PC-9 (cell line): ENCODE results near the gene CNTFR. TPM values are rescaled to one million over a fixed set of nuclear protein-coding genes. Genes with fewer than 3 reads are reported as not detected.

ENCODE experiments used
- BruUV-seq: library from RNA; stranded (reverse); fragments of 400-500 nt; replicated peaks from 2 replicates; lab custom pipeline; 2021; lab: Mats Ljungman, UMichigan
- CTCF ChIA-PET: fragments of 300-600 bp; sonication (Branson Sonifier 250); formaldehyde crosslinking; loops from one replicate; lab custom pipeline; 2022; ENCODE audit warnings: antibody characterized with exemption; lab: Charles Lee
- POLR2A ChIA-PET: fragments of 300-600 bp; sonication (Branson Sonifier 250); formaldehyde crosslinking; loops from one replicate; lab custom pipeline; 2022; ENCODE audit warnings: antibody characterized with exemption; ENCODE audit not compliant: unreplicated experiment; lab: Charles Lee
- DNase-seq, 2 experiments: peaks; one replicate each; pipeline versions ENCODE4 v3.0.0 to v3.0.0-alpha.2; 2015 to 2022; ENCODE audit warnings: mixed read lengths in 1 of 2
- H2AFZ ChIP-seq: fragments of 200-600 bp; sonication (generic); 2 replicates; pipeline ENCODE4 v1.8.1; 2017; ENCODE audit warnings: antibody characterized with exemption
- H3F3A ChIP-seq: fragments of 200-600 bp; sonication (generic); 2 replicates; pipeline ENCODE4 v1.8.1; 2017; ENCODE audit warnings: antibody characterized with exemption, mild to moderate bottlenecking, low read depth; ENCODE audit not compliant: insufficient read depth
- H3K27ac ChIP-seq: fragments of 200-600 bp; sonication (generic); 2 replicates; pipeline ENCODE4 v1.6.1; 2016; ENCODE audit warnings: mixed run types
- H3K27me3 ChIP-seq: fragments of 200-600 bp; sonication (generic); 2 replicates; pipeline ENCODE4 v1.6.1; 2016; ENCODE audit warnings: low read depth, mixed run types; ENCODE audit not compliant: insufficient read depth
- H3K36me3 ChIP-seq: fragments of 200-600 bp; sonication (generic); 2 replicates; pipeline ENCODE4 v1.6.1; 2016; ENCODE audit warnings: low read depth, mixed run types
- H3K4me1 ChIP-seq: fragments of 200-600 bp; sonication (generic); replicated peaks from 2 replicates; pipeline ENCODE4 v1.6.1; 2016; ENCODE audit warnings: mixed run types; ENCODE audit not compliant: insufficient read depth
- H3K4me2 ChIP-seq: fragments of 200-600 bp; sonication (generic); 2 replicates; pipeline ENCODE4 v1.6.1; 2017; ENCODE audit warnings: mixed run types
- H3K4me3 ChIP-seq: fragments of 200-600 bp; sonication (generic); 2 replicates; pipeline ENCODE4 v1.6.1; 2016; ENCODE audit warnings: mixed run types
- H3K79me2 ChIP-seq: fragments of 200-600 bp; sonication (generic); 2 replicates; pipeline ENCODE4 v1.6.1; 2017; ENCODE audit warnings: low read depth, mixed run types
- H3K9me2 ChIP-seq: fragments of 200-600 bp; sonication (generic); 2 replicates; pipeline ENCODE4 v1.8.1; 2017; ENCODE audit warnings: mild to moderate bottlenecking; ENCODE audit not compliant: insufficient read depth
- H3K9me3 ChIP-seq: fragments of 200-600 bp; sonication (generic); 2 replicates; pipeline ENCODE4 v1.8.1; 2016; ENCODE audit warnings: low read depth; ENCODE audit not compliant: insufficient read depth
- H4K20me1 ChIP-seq: fragments of 200-600 bp; sonication (generic); 2 replicates; pipeline ENCODE4 v1.8.1; 2017; ENCODE audit not compliant: insufficient read depth
- CTCF ChIP-seq: fragments of 200-600 bp; sonication (generic); conservative IDR thresholded peaks from 2 replicates; pipeline ENCODE4 v1.6.1; 2017; ENCODE audit warnings: mixed run types, antibody characterized with exemption, mild to moderate bottlenecking, moderate library complexity
- EZH2 ChIP-seq: fragments of 200-600 bp; sonication (generic); IDR thresholded peaks from 2 replicates; pipeline ENCODE4 v1.8.0; 2017; ENCODE audit warnings: antibody characterized with exemption, low read depth
- intact Hi-C: fragments of 100-400 bp; cut with micrococcal nuclease; formaldehyde crosslinking; loops from one replicate; pipeline ENCODE4 v1.10.0; 2022; ENCODE audit not compliant: unreplicated experiment
- total RNA-seq: library from RNA; stranded (reverse); gene quantifications from 2 replicates; pipeline ENCODE4 v1.2.3, GENCODE V29; 2021

Gene CNTFR
- total RNA-seq, 1 experiment from 2014 or later = not detected

GRCh38 chr9:34560599-34561214 lies 28.8 kb downstream of the CNTFR start:
- POLR2A ChIA-PET = no interaction called here
- H3K4me2 ChIP-seq = no peak overlapping the region
- no peaks in the 10 kb centered on the region for H4K20me1 ChIP-seq
- DNase-seq = no peak
- H2AFZ ChIP-seq = no peak overlapping the region
- intact Hi-C loops = no loop called here
- no peaks in the 10 kb centered on the region for H3K9me3 ChIP-seq
- peaks cover 6% of the 10 kb centered on the region; the same call in 1 of the 2 replicates for H3K27me3 ChIP-seq
- H3K4me3 ChIP-seq = no peak overlapping the region
- H3K79me2 ChIP-seq = no peaks in the 10 kb centered on the region
- H3K4me1 ChIP-seq = no peaks in the 10 kb centered on the region
- no peaks in the 10 kb centered on the region for H3F3A ChIP-seq
- CTCF ChIA-PET = no interaction called here
- no peaks in the 10 kb centered on the region for H3K36me3 ChIP-seq
- H3K27ac ChIP-seq = no peak overlapping the region
- no peak for TF ChIP-seq EZH2
- TF ChIP-seq CTCF = no peak
- no peaks in the 10 kb centered on the region for H3K9me2 ChIP-seq
- no TSS peak for BruUV-seq

GRCh38 chr9:34559624-34560455 lies 29.7 kb downstream of the CNTFR start:
- no peaks in the 10 kb centered on the region for H3K9me2 ChIP-seq
- POLR2A ChIA-PET = no interaction called here
- TF ChIP-seq EZH2 (no peak), CTCF (no peak)
- no peaks in the 10 kb centered on the region for H3K4me1 ChIP-seq
- BruUV-seq = no TSS peak
- no peak overlapping the region for H3K4me3 ChIP-seq
- no peaks in the 10 kb centered on the region for H3F3A ChIP-seq
- intact Hi-C loops = no loop called here
- H3K9me3 ChIP-seq = no peaks in the 10 kb centered on the region
- no peak overlapping the region for H2AFZ ChIP-seq
- H4K20me1 ChIP-seq = no peaks in the 10 kb centered on the region
- CTCF ChIA-PET = no interaction called here
- no peak overlapping the region for H3K27ac ChIP-seq
- H3K4me2 ChIP-seq = no peak overlapping the region
- H3K27me3 ChIP-seq = peaks cover 14% of the 10 kb centered on the region; the same call in 1 of the 2 replicates
- H3K79me2 ChIP-seq = no peaks in the 10 kb centered on the region
- DNase-seq = no peak
- H3K36me3 ChIP-seq = no peaks in the 10 kb centered on the region

GRCh38 chr9:34558919-34559623 lies 30.5 kb downstream of the CNTFR start:
- no peaks in the 10 kb centered on the region for H3F3A ChIP-seq
- H3K27ac ChIP-seq = no peak overlapping the region
- ChIA-PET POLR2A (interaction anchor here (0.6 kb wide), 1 partner anchor 141 kb away, joined by 21 read pairs; no protein-coding TSS in a partner anchor), CTCF (no interaction called here)
- H3K4me1 ChIP-seq = no peaks in the 10 kb centered on the region
- TF ChIP-seq EZH2 = no peak
- no peak for TF ChIP-seq CTCF
- DNase-seq = no peak
- intact Hi-C loops = no loop called here
- no peak overlapping the region for H3K4me2 ChIP-seq
- no peaks in the 10 kb centered on the region for H3K36me3 ChIP-seq
- H3K4me3 ChIP-seq = no peak overlapping the region
- H3K27me3 ChIP-seq = peaks cover 21% of the 10 kb centered on the region
- no peaks in the 10 kb centered on the region for H3K9me2 ChIP-seq
- no TSS peak for BruUV-seq
- H2AFZ ChIP-seq = no peak overlapping the region
- no peaks in the 10 kb centered on the region for H3K79me2 ChIP-seq
- no peaks in the 10 kb centered on the region for H4K20me1 ChIP-seq
- no peaks in the 10 kb centered on the region for H3K9me3 ChIP-seq
